SK-N-SH (cell line): ENCODE data around the gene SH3BP1. TPM values are rescaled to one million over a fixed set of nuclear protein-coding genes. Genes with fewer than 3 reads are reported as not detected.
"Not testable (repeated sequence)": the region's sequence is repeated elsewhere in the genome, so short reads cannot be mapped to it uniquely, and the experiment has no call there.

Experiments used
- CTCF ChIA-PET: fragments of 300-600, 350-600 bp; formaldehyde crosslinking; extraction: SDS; loops from one replicate; lab custom pipeline; 2021; lab: Yijun Ruan, JAX
- POLR2A ChIA-PET: fragments of 350-600 bp; sonication (Branson Sonifier 250); formaldehyde crosslinking; extraction: SDS; loops from one replicate; lab custom pipeline; 2020; ENCODE audit warnings: antibody characterized with exemption, inconsistent platforms; lab: Yijun Ruan, JAX
- DNase-seq: peaks from one replicate; pipeline ENCODE4 v3.0.0; 2012
- H2AFZ ChIP-seq: fragments of 200-600 bp; sonication (generic); 2 replicates; pipeline ENCODE4 v1.8.1; 2016; ENCODE audit warnings: antibody characterized with exemption, mild to moderate bottlenecking, low read depth
- H3F3A ChIP-seq: fragments of 200-600 bp; sonication (generic); replicated peaks from 2 replicates; pipeline ENCODE3; 2016; ENCODE audit warnings: antibody characterized with exemption, mild to moderate bottlenecking; ENCODE audit not compliant: insufficient read depth
- H3K27ac ChIP-seq, 2 experiments: fragments of 200-500 bp in 1 of 2; fragments of 200-600 bp in 1 of 2; sonication (Bioruptor generic) in 1 of 2; sonication (generic), shearing (Covaris generic) in 1 of 2; 2 replicates each; pipeline versions ENCODE4 v1.5.1 to v1.6.1; 2014 to 2016; ENCODE audit warnings: low read depth in 2 of 2, inconsistent platforms in 1 of 2, low read length in 1 of 2, mild to moderate bottlenecking in 1 of 2, mixed read lengths in 1 of 2
- H3K27me3 ChIP-seq: fragments of 200-600 bp; sonication (generic), shearing (Covaris generic); 2 replicates; pipeline ENCODE4 v1.6.1; 2016; ENCODE audit warnings: mixed run types; ENCODE audit not compliant: insufficient read depth
- H3K36me3 ChIP-seq, 2 experiments: fragments of 200-500 bp in 1 of 2; fragments of 200-600 bp in 1 of 2; sonication (Bioruptor generic) in 1 of 2; sonication (generic) in 1 of 2; replicated peaks in 1 of 2; 2 replicates each; pipeline versions ENCODE3 to v1.5.1; 2014 to 2016; ENCODE audit warnings: low read length in 1 of 2, mild to moderate bottlenecking in 1 of 2; ENCODE audit not compliant: insufficient read depth in 2 of 2, control insufficient read depth in 1 of 2
- H3K4me1 ChIP-seq, 2 experiments: fragments of 200-500 bp in 1 of 2; fragments of 200-600 bp in 1 of 2; sonication (Bioruptor generic) in 1 of 2; sonication (generic), shearing (Covaris generic) in 1 of 2; 2 replicates each; pipeline versions ENCODE4 v1.5.1 to v1.6.1; 2014 to 2016; ENCODE audit warnings: low read depth in 1 of 2, low read length in 1 of 2, mixed run types in 1 of 2; ENCODE audit not compliant: insufficient read depth in 2 of 2, control insufficient read depth in 1 of 2
- H3K4me2 ChIP-seq: fragments of 200-600 bp; sonication (generic), shearing (Covaris generic); 2 replicates; pipeline ENCODE4 v1.6.1; 2017; ENCODE audit warnings: mixed run types
- H3K4me3 ChIP-seq, 2 experiments: fragments of 200-500 bp in 1 of 2; fragments of 200-600 bp in 1 of 2; sonication (Bioruptor generic) in 1 of 2; sonication (generic), shearing (Covaris generic) in 1 of 2; 2 replicates each; pipeline versions ENCODE4 v1.5.1 to v1.8.1; 2014 to 2016; ENCODE audit warnings: low read depth in 2 of 2, inconsistent platforms in 1 of 2, low read length in 1 of 2, mild to moderate bottlenecking in 1 of 2, mixed read lengths in 1 of 2, moderate library complexity in 1 of 2
- H3K79me2 ChIP-seq: fragments of 200-600 bp; sonication (generic); 2 replicates; pipeline ENCODE4 v1.8.1; 2017; ENCODE audit warnings: mild to moderate bottlenecking; ENCODE audit not compliant: insufficient read depth
- H3K9ac ChIP-seq: fragments of 200-600 bp; sonication (generic); 2 replicates; pipeline ENCODE4 v1.6.1; 2017; ENCODE audit warnings: mixed run types
- H3K9me2 ChIP-seq: fragments of 200-600 bp; sonication (generic); 2 replicates; pipeline ENCODE4 v1.6.1; 2017; ENCODE audit warnings: mixed run types
- H3K9me3 ChIP-seq: fragments of 200-600 bp; sonication (generic); 2 replicates; pipeline ENCODE4 v1.6.1; 2017; ENCODE audit warnings: mixed run types, mild to moderate bottlenecking, moderate library complexity
- H4K20me1 ChIP-seq: fragments of 200-600 bp; sonication (generic); 2 replicates; pipeline ENCODE4 v1.6.1; 2017; ENCODE audit warnings: mild to moderate bottlenecking, mixed run types; ENCODE audit not compliant: insufficient read depth
- CHD2 ChIP-seq: fragments of 150-350 bp; IDR thresholded peaks from 2 replicates; pipeline ENCODE4 v1.6.1; 2018; ENCODE audit warnings: low read length; ENCODE audit not compliant: partially characterized antibody
- CTCF ChIP-seq: fragments of 200-600 bp; sonication (generic); IDR thresholded peaks from 2 replicates; pipeline ENCODE4 v1.6.1; 2017; ENCODE audit warnings: antibody characterized with exemption, mild to moderate bottlenecking, moderate library complexity
- GABPA ChIP-seq: IDR thresholded peaks from 2 replicates; pipeline ENCODE4 v1.4.0; 2012; ENCODE audit warnings: low read depth, mild to moderate bottlenecking
- IRF3 ChIP-seq: fragments of 150-350 bp; IDR thresholded peaks from 2 replicates; pipeline ENCODE4 v1.6.1; 2016; ENCODE audit warnings: mild to moderate bottlenecking, low read depth, low read length
- JUND ChIP-seq: IDR thresholded peaks from 2 replicates; pipeline ENCODE4 v1.4.0; 2012
- MAX ChIP-seq: IDR thresholded peaks from 2 replicates; pipeline ENCODE4 v1.4.0; 2012; ENCODE audit warnings: low read depth
- MEF2A ChIP-seq: IDR thresholded peaks from 2 replicates; pipeline ENCODE4 v1.4.0; 2012; ENCODE audit warnings: low read depth, borderline replicate concordance
- NRF1 ChIP-seq: IDR thresholded peaks from 2 replicates; pipeline ENCODE4 v1.6.1; 2012; ENCODE audit warnings: low read depth, mild to moderate bottlenecking, low read length
- PBX3 ChIP-seq: IDR thresholded peaks from 2 replicates; pipeline ENCODE4; 2012
- REST ChIP-seq: IDR thresholded peaks from 2 replicates; pipeline ENCODE4 v1.6.1; 2012; ENCODE audit warnings: mild to moderate bottlenecking, low read depth, low read length, moderate library complexity
- RXRA ChIP-seq: IDR thresholded peaks from 2 replicates; pipeline ENCODE4 v1.4.0; 2012; ENCODE audit warnings: low read depth, mild to moderate bottlenecking, borderline replicate concordance
- SMC3 ChIP-seq: IDR thresholded peaks from 2 replicates; pipeline ENCODE4 v1.6.1; 2012; ENCODE audit warnings: low read depth, low read length, improper control_type of control experiment
- TCF12 ChIP-seq: IDR thresholded peaks from 2 replicates; pipeline ENCODE4 v1.4.0; 2012
- WGBS: methylation state at CpG from one replicate; pipeline ENCODE4 v1.1.6; 2017; ENCODE audit warnings: low lambda C conversion rate; 5-methylcytosine and 5-hydroxymethylcytosine counted together
- polyA plus RNA-seq, 3 experiments: library from polyadenylated mRNA; depleted of rRNA; stranded (reverse); fragments of >200 nt; gene quantifications; 2 replicates each; pipeline ENCODE4 v1.2.3, GENCODE V29; 2012

The SH3BP1 gene
- polyA plus RNA-seq, 1 of the 3 experiments (the other 2 are of a cell fraction), result 8.9 TPM

GRCh38 chr22:37655252-37655563 is 15.7 kb downstream of the SH3BP1 start (continued):
- TF ChIP-seq REST, result no peak
- TF ChIP-seq GABPA, result no peak
- no peak for TF ChIP-seq IRF3
- TF ChIP-seq, all 33 proteins: peak for 0

GRCh38 chr22:37656583-37656982 is 17.1 kb downstream of the SH3BP1 start:
- H3K4me3 ChIP-seq, H3K36me3 ChIP-seq, H3K27ac ChIP-seq, H3K4me2 ChIP-seq, H3K9me2 ChIP-seq, H3K9me3 ChIP-seq, H3K9ac ChIP-seq, DNase-seq, H2AFZ ChIP-seq, H3K27me3 ChIP-seq: not testable (repeated sequence)
- Histone ChIP-seq H3F3A (peaks cover 18% of the 10 kb centered on the region), H4K20me1 (peaks cover 18% of the 10 kb centered on the region; the same call in 1 of the 2 replicates), H3K79me2 (peaks cover 24% of the 10 kb centered on the region), H3K4me1 (peaks cover 18 to 32% of the 10 kb centered on the region in 2 experiments; a peak in 3 of 4 replicates)
- ChIA-PET POLR2A (interaction anchor here (0.9 kb wide), 1 partner anchor 13 kb away, joined by 3 read pairs; no protein-coding TSS in a partner anchor), CTCF (interaction anchor here (1.4 to 44.3 kb wide), 4 partner anchors 23 to 79 kb away, joined by 5 to 898 read pairs (median 67); partner anchors contain the start of genes NOL12 and SH3BP1)
- whole genome bisulfite sequencing, result 96% methylated on average over 4 of the region's 4 CpGs

- Histone ChIP-seq H4K20me1 (peaks cover 22% of the 10 kb centered on the region; the same call in 1 of the 2 replicates), H3K36me3 (peaks cover 0 to 3% of the 10 kb centered on the region in 2 experiments), H3K9me3 (no peaks in the 10 kb centered on the region), H3K9me2 (no peaks in the 10 kb centered on the region), H3K27me3 (no peaks in the 10 kb centered on the region), H2AFZ (peak overlapping the region; percentile 91), H3K79me2 (peaks cover 33% of the 10 kb centered on the region), H3K4me1 (peaks cover 19 to 37% of the 10 kb centered on the region in 2 experiments; a peak in 3 of 4 replicates), H3K4me2 (peak overlapping the region; percentile 82), H3K9ac (peak overlapping the region; percentile 50; the same call in 1 of the 2 replicates), H3K27ac (peak overlapping the region; percentile 73 to 93), H3K4me3 (peak overlapping the region; percentile 67 to 69), H3F3A (peaks cover 20% of the 10 kb centered on the region)
- peak; percentile 75 for DNase-seq
- 13% methylated on average over 6 of the region's 6 CpGs for WGBS
- CTCF ChIA-PET, result interaction anchor here (1.4 to 44.3 kb wide), 5 partner anchors 24 to 78 kb away, joined by 5 to 898 read pairs (median 6); partner anchors contain the start of genes NOL12, SH3BP1 and TRIOBP
- POLR2A ChIA-PET, result interaction anchor here (0.8 to 2.7 kb wide), 12 partner anchors 10 to 149 kb away, joined by 3 to 28 read pairs (median 4); partner anchors contain the start of genes GCAT, LGALS1 and NOL12
- TF ChIP-seq IRF3 (no peak), CHD2 (no peak), NRF1 (no peak), MAX (no peak), RXRA (no peak), JUND (no peak), MEF2A (no peak), TCF12 (no peak), PBX3 (no peak), CTCF (no peak), SMC3 (no peak)
Measured at GRCh38 chr22:37657590-37658132, 18.2 kb downstream of the SH3BP1 start.
